ENCODE results near the gene ODF2.

- TF ChIP-seq, protein P1, sequence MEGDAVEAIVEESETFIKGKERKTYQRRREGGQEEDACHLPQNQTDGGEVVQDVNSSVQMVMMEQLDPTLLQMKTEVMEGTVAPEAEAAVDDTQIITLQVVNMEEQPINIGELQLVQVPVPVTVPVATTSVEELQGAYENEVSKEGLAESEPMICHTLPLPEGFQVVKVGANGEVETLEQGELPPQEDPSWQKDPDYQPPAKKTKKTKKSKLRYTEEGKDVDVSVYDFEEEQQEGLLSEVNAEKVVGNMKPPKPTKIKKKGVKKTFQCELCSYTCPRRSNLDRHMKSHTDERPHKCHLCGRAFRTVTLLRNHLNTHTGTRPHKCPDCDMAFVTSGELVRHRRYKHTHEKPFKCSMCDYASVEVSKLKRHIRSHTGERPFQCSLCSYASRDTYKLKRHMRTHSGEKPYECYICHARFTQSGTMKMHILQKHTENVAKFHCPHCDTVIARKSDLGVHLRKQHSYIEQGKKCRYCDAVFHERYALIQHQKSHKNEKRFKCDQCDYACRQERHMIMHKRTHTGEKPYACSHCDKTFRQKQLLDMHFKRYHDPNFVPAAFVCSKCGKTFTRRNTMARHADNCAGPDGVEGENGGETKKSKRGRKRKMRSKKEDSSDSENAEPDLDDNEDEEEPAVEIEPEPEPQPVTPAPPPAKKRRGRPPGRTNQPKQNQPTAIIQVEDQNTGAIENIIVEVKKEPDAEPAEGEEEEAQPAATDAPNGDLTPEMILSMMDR (IDR thresholded peaks at IDR 0.05; ENCODE audit: low read depth, low read length): no peak
- TF ChIP-seq EZH2phosphoT487 (IDR thresholded peaks at IDR 0.05; ENCODE audit: low read depth): no peak
Observed at GRCh38 chr9:128493424-128493823, 37.6 kb downstream of the ODF2 start.

Measured in OCI-LY3 (cell line).